SH-SY5Y (cell line): ENCODE measurements around the gene SLC30A10.

Source experiments
- GATA2 ChIP-seq: IDR thresholded peaks from 2 replicates; pipeline ENCODE4 v1.6.1; 2011; ENCODE audit warnings: mild to moderate bottlenecking, low read depth, low read length
- GATA3 ChIP-seq: IDR thresholded peaks from 2 replicates; pipeline ENCODE4 v1.6.1; 2011; ENCODE audit warnings: low read depth, mild to moderate bottlenecking, low read length, moderate library complexity

GRCh38 chr1:219883400-219884332, 44.7 kb downstream of the SLC30A10 start:
- no peak for TF ChIP-seq GATA2
- TF ChIP-seq GATA3 = no peak
